Measurements from ENCODE around the gene TARS2. TPM values are rescaled to one million over a fixed set of nuclear protein-coding genes. Genes with fewer than 3 reads are reported as not detected.
A peak's percentile ranks its signal among the peaks of the same experiment; 100 is the strongest.

The TARS2 gene
- total and polyA plus RNA-seq, 2 experiments from 2014 or later: 14.0 to 14.4 TPM

DNA sequence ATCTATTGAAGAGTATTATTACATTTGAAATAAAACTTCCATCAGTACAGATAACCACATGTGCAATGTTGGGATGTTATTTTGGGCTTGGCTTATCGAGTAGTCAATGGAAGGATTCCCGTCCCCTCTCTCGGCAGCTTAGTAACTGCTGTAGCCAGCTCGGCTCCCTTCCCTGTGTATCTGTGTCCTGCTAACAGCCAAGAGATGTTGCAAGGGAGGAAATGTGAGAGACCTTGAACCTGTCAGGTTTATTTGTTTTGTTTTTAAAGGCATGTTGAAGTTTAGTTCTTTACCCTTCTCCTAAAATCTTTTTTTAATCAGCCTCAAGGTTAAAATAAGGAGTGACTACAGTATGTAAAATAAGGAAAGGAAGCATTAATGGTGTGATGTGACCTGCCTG, 13.6 kb upstream of the TARS2 start:
- WGBS, 2 experiments (ENCODE audit: low coverage in 1 of 2, low lambda C conversion rate in 2 of 2, missing lambda C conversion rate in 2 of 2): 74 to 80% methylated on average over 4 of the region's 4 CpGs
- Histone ChIP-seq H3K4me1 (ENCODE audit: insufficient read depth) (no peaks in the 10 kb centered on the region), H3K4me2 (ENCODE audit: unreplicated experiment) (no peak overlapping the region), H3K9ac (no peak overlapping the region), H4K20me1 (ENCODE audit: insufficient read depth) (no peaks in the 10 kb centered on the region), H3K9me3 (ENCODE audit: low read depth) (no peaks in the 10 kb centered on the region), H3K9me2 (ENCODE audit: insufficient read depth) (no peaks in the 10 kb centered on the region), H3K36me3 (ENCODE audit: low read depth) (peaks cover 29% of the 10 kb centered on the region), H3F3A (ENCODE audit: insufficient read depth) (peaks cover 6% of the 10 kb centered on the region; the same call in 1 of the 2 replicates), H3K79me2 (ENCODE audit: insufficient read depth) (no peaks in the 10 kb centered on the region), H2AFZ (no peak overlapping the region), H3K27ac (no peak overlapping the region), H3K4me3 (no peak overlapping the region), H3K27me3 (replicated peaks; ENCODE audit: insufficient read depth) (no peaks in the 10 kb centered on the region)
- TF ChIP-seq EZH2phosphoT487 (IDR thresholded peaks at IDR 0.05; ENCODE audit: insufficient read depth, low read depth) (no peak), EZH2 (IDR thresholded peaks at IDR 0.05; ENCODE audit: insufficient read depth, poor library complexity, severe bottlenecking) (no peak)
- DNase-seq: no peak
- in situ Hi-C loops (cut with MboI): no loop called here

DNA sequence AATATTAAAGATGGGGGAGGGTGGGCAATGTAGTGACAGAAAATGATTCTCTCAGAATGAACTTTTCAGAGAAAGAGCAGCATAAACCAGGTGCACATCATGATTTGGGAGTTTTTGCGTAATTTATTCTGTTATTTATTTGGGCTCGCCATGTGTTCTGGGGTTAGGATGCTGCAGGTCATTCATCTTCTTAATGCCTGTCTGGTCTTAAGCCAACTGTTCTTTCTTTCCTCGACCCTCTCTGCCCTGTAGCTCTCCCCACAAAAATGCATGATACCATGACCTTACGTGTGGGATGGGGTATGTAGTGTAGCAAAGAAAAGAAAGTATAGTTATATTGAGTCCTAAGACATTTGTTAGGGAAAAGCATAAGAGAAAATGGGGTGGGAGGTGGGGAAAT, 12.3 kb upstream of the TARS2 start:
- in situ Hi-C loops (cut with MboI): no loop called here
- H3K9me3 ChIP-seq (ENCODE audit: low read depth): no peaks in the 10 kb centered on the region
- no peaks in the 10 kb centered on the region for H3K79me2 ChIP-seq (ENCODE audit: insufficient read depth)
- WGBS, 2 experiments (ENCODE audit: low coverage in 1 of 2, low lambda C conversion rate in 2 of 2, missing lambda C conversion rate in 2 of 2): 72 to 77% methylated on average over 4 of the region's 4 CpGs
- H3K9me2 ChIP-seq (ENCODE audit: insufficient read depth): no peaks in the 10 kb centered on the region
- no peak overlapping the region for H3K4me2 ChIP-seq (ENCODE audit: unreplicated experiment)
- H3K4me1 ChIP-seq (ENCODE audit: insufficient read depth): no peaks in the 10 kb centered on the region
- no peak overlapping the region for H2AFZ ChIP-seq
- H3K27ac ChIP-seq: no peak overlapping the region
- peaks cover 6% of the 10 kb centered on the region; the same call in 1 of the 2 replicates for H3F3A ChIP-seq (ENCODE audit: insufficient read depth)
- peaks cover 22% of the 10 kb centered on the region for H3K36me3 ChIP-seq (ENCODE audit: low read depth)
- no peak for DNase-seq
- TF ChIP-seq EZH2phosphoT487 (IDR thresholded peaks at IDR 0.05; ENCODE audit: insufficient read depth, low read depth): no peak
- TF ChIP-seq EZH2 (IDR thresholded peaks at IDR 0.05; ENCODE audit: insufficient read depth, poor library complexity, severe bottlenecking): no peak
- no peak overlapping the region for H3K4me3 ChIP-seq
- H3K27me3 ChIP-seq (replicated peaks; ENCODE audit: insufficient read depth): no peaks in the 10 kb centered on the region
- no peaks in the 10 kb centered on the region for H4K20me1 ChIP-seq (ENCODE audit: insufficient read depth)
- no peak overlapping the region for H3K9ac ChIP-seq

DNA sequence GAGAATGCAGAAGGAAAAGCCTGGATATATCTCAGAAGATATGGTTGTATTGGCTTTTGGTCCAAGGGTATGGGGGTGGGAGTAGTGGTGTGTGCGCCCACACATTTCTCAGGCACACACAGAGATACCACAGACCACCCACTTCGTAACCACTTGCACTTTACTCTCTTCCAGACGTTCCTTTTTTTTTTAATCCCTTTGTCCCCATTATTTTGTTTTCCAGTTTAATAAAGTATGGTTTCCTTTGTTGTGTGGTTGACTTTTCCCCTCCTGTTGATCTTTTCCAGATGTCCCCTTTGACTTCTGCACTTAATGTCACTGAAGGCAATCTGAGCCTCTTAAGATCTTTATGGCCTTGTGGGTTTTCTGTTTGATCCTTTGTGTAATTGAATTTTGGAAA, 10.5 kb upstream of the TARS2 start:
- WGBS, 2 experiments (ENCODE audit: low coverage in 1 of 2, low lambda C conversion rate in 2 of 2, missing lambda C conversion rate in 2 of 2): 57 to 60% methylated on average over 3 of the region's 3 CpGs
- no peak overlapping the region for H3K9ac ChIP-seq
- H3K9me3 ChIP-seq (ENCODE audit: low read depth): no peaks in the 10 kb centered on the region
- no peaks in the 10 kb centered on the region for H3K4me1 ChIP-seq (ENCODE audit: insufficient read depth)
- no peak overlapping the region for H2AFZ ChIP-seq
- peaks cover 6% of the 10 kb centered on the region; the same call in 1 of the 2 replicates for H3F3A ChIP-seq (ENCODE audit: insufficient read depth)
- in situ Hi-C loops (cut with MboI): no loop called here
- TF ChIP-seq EZH2phosphoT487 (IDR thresholded peaks at IDR 0.05; ENCODE audit: insufficient read depth, low read depth) (no peak), EZH2 (IDR thresholded peaks at IDR 0.05; ENCODE audit: insufficient read depth, poor library complexity, severe bottlenecking) (no peak)
- no peak overlapping the region for H3K4me3 ChIP-seq
- DNase-seq: no peak
- no peaks in the 10 kb centered on the region for H3K27me3 ChIP-seq (replicated peaks; ENCODE audit: insufficient read depth)
- H3K9me2 ChIP-seq (ENCODE audit: insufficient read depth): no peaks in the 10 kb centered on the region
- H3K36me3 ChIP-seq (ENCODE audit: low read depth): peaks cover 8% of the 10 kb centered on the region; the same call in 1 of the 2 replicates
- H4K20me1 ChIP-seq (ENCODE audit: insufficient read depth): no peaks in the 10 kb centered on the region
- no peak overlapping the region for H3K27ac ChIP-seq
- H3K79me2 ChIP-seq (ENCODE audit: insufficient read depth): no peaks in the 10 kb centered on the region
- H3K4me2 ChIP-seq (ENCODE audit: unreplicated experiment): no peak overlapping the region

DNA sequence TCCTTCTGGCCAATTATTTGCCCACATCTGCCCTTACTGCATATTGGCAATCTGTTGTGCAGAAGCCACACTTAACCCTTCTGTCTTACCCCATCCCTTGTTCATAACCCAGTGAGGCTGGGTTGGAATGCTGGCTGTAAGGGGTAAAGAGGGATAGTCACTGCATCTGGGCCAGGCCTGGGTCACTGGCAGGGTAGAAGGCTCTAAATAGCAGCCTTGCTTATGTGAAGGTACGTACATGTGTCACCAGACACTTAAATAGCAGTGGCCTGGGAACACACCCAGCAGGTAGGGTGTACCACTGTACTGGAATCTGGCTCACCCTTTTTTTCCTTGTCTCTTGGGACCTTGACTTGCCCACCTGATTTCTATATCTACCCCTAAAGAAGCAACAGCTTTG, 9.9 kb upstream of the TARS2 start:
- no peak overlapping the region for H3K4me3 ChIP-seq
- DNase-seq: no peak
- no peaks in the 10 kb centered on the region for H3K9me3 ChIP-seq (ENCODE audit: low read depth)
- WGBS, 2 experiments (ENCODE audit: low coverage in 1 of 2, low lambda C conversion rate in 2 of 2, missing lambda C conversion rate in 2 of 2): 45 to 72% methylated on average over 1 of the region's 1 CpG
- no peaks in the 10 kb centered on the region for H4K20me1 ChIP-seq (ENCODE audit: insufficient read depth)
- H3F3A ChIP-seq (ENCODE audit: insufficient read depth): peaks cover 6% of the 10 kb centered on the region; the same call in 1 of the 2 replicates
- no peak overlapping the region for H2AFZ ChIP-seq
- no peak overlapping the region for H3K4me2 ChIP-seq (ENCODE audit: unreplicated experiment)
- in situ Hi-C loops (cut with MboI): no loop called here
- H3K79me2 ChIP-seq (ENCODE audit: insufficient read depth): no peaks in the 10 kb centered on the region
- H3K4me1 ChIP-seq (ENCODE audit: insufficient read depth): no peaks in the 10 kb centered on the region
- no peak for TF ChIP-seq EZH2phosphoT487 (IDR thresholded peaks at IDR 0.05; ENCODE audit: insufficient read depth, low read depth)
- TF ChIP-seq EZH2 (IDR thresholded peaks at IDR 0.05; ENCODE audit: insufficient read depth, poor library complexity, severe bottlenecking): no peak
- H3K9ac ChIP-seq: no peak overlapping the region
- no peaks in the 10 kb centered on the region for H3K9me2 ChIP-seq (ENCODE audit: insufficient read depth)
- H3K27me3 ChIP-seq (replicated peaks; ENCODE audit: insufficient read depth): no peaks in the 10 kb centered on the region
- H3K36me3 ChIP-seq (ENCODE audit: low read depth): peaks cover 5% of the 10 kb centered on the region; the same call in 1 of the 2 replicates
- H3K27ac ChIP-seq: no peak overlapping the region

DNA sequence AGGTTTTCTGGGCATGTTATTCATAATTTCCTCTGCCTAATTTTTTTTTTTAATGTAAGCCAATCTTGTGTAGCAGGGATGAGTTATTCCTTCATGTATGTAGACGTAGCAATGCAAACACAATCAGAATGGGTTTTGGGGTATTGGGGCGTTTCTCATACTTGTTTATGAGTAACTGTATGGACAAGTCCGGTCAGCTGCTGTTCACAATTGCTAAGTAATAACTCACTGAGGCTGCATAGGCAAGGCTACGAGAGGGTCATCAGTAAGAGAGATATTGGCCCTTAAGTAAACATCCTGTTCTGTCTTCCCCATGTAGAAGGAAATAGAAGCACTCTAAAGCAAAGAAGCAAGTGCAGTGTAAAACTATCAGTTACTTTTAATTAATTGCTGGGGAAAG, 9.5 kb upstream of the TARS2 start:
- WGBS, 2 experiments (ENCODE audit: low coverage in 1 of 2, low lambda C conversion rate in 2 of 2, missing lambda C conversion rate in 2 of 2): 63 to 71% methylated on average over 4 of the region's 4 CpGs
- Histone ChIP-seq H3K79me2 (ENCODE audit: insufficient read depth) (no peaks in the 10 kb centered on the region), H3K27ac (no peak overlapping the region), H3K9ac (no peak overlapping the region), H3F3A (ENCODE audit: insufficient read depth) (peaks cover 6% of the 10 kb centered on the region; the same call in 1 of the 2 replicates), H3K36me3 (ENCODE audit: low read depth) (peaks cover 5% of the 10 kb centered on the region; the same call in 1 of the 2 replicates), H3K9me3 (ENCODE audit: low read depth) (no peaks in the 10 kb centered on the region), H3K9me2 (ENCODE audit: insufficient read depth) (no peaks in the 10 kb centered on the region), H4K20me1 (ENCODE audit: insufficient read depth) (no peaks in the 10 kb centered on the region), H3K4me2 (ENCODE audit: unreplicated experiment) (no peak overlapping the region), H3K4me3 (no peak overlapping the region), H3K4me1 (ENCODE audit: insufficient read depth) (no peaks in the 10 kb centered on the region), H3K27me3 (replicated peaks; ENCODE audit: insufficient read depth) (no peaks in the 10 kb centered on the region), H2AFZ (no peak overlapping the region)
- no peak for TF ChIP-seq EZH2 (IDR thresholded peaks at IDR 0.05; ENCODE audit: insufficient read depth, poor library complexity, severe bottlenecking)
- no peak for TF ChIP-seq EZH2phosphoT487 (IDR thresholded peaks at IDR 0.05; ENCODE audit: insufficient read depth, low read depth)
- in situ Hi-C loops (cut with MboI): no loop called here
- peak; percentile 18 for DNase-seq
